Cerebellar nuclear complex (tissue), 1 donor: ENCODE measurements around the gene GPR37.

Source experiments
- DNase-seq, 2 experiments: peaks; one replicate each; lab custom pipeline; 2025; lab: John Stamatoyannopoulos, UW

GPR37 gene

GRCh38 chr7:124780608-124781007, 15.0 kb upstream of the GPR37 start:
- DNase-seq = no peak

- no peak for DNase-seq
Measured at GRCh38 chr7:124780056-124780455, 14.5 kb upstream of the GPR37 start.

- no peak for DNase-seq
Measured at GRCh38 chr7:124779620-124780019, 14.0 kb upstream of the GPR37 start.

GRCh38 chr7:124779194-124779593, 13.6 kb upstream of the GPR37 start:
- DNase-seq = no peak

GRCh38 chr7:124777268-124777667, 11.7 kb upstream of the GPR37 start:
- DNase-seq = no peak

GRCh38 chr7:124776153-124776552, 10.6 kb upstream of the GPR37 start:
- no peak for DNase-seq

- no peak for DNase-seq
Measured at GRCh38 chr7:124775422-124775821, 9.8 kb upstream of the GPR37 start.

GRCh38 chr7:124773938-124774337, 8.3 kb upstream of the GPR37 start:
- DNase-seq = no peak

GRCh38 chr7:124773339-124773738, 7.7 kb upstream of the GPR37 start:
- no peak for DNase-seq

GRCh38 chr7:124769136-124769535, 3.5 kb upstream of the GPR37 start:
- DNase-seq = no peak

GRCh38 chr7:124768525-124768924, 2.9 kb upstream of the GPR37 start:
- DNase-seq = no peak

GRCh38 chr7:124764847-124765400, 668 bp downstream of the GPR37 start:
- no peak for DNase-seq

- no peak for DNase-seq
Measured at GRCh38 chr7:124764051-124764846, 1.3 kb downstream of the GPR37 start.

- DNase-seq = no peak
Measured at GRCh38 chr7:124762611-124763143, 2.9 kb downstream of the GPR37 start.

- no peak for DNase-seq
Measured at GRCh38 chr7:124761164-124761715, 4.4 kb downstream of the GPR37 start.

GRCh38 chr7:124758327-124758726, 7.3 kb downstream of the GPR37 start:
- DNase-seq = no peak

- no peak for DNase-seq
Measured at GRCh38 chr7:124754576-124755268, 10.9 kb downstream of the GPR37 start.

- no peak for DNase-seq
Measured at GRCh38 chr7:124752310-124752709, 13.3 kb downstream of the GPR37 start.

- DNase-seq = no peak
Measured at GRCh38 chr7:124751027-124751426, 14.6 kb downstream of the GPR37 start.

- no peak for DNase-seq
Measured at GRCh38 chr7:124747072-124747471, 18.5 kb downstream of the GPR37 start.

- no peak for DNase-seq
Measured at GRCh38 chr7:124738639-124739038, 27.0 kb downstream of the GPR37 start.

GRCh38 chr7:124737760-124738300, 27.8 kb downstream of the GPR37 start:
- DNase-seq = no peak
